D341Med (cell line): Measurements from ENCODE around the gene TPPP.

Experiments
- DNase-seq: peaks from one replicate; pipeline ENCODE4 v3.0.0; 2012; ENCODE audit warnings: low spot score

Gene TPPP

GRCh38 chr5:677131-678101 is 15.7 kb downstream of the TPPP start:
- peak; percentile 34 for DNase-seq

DNA sequence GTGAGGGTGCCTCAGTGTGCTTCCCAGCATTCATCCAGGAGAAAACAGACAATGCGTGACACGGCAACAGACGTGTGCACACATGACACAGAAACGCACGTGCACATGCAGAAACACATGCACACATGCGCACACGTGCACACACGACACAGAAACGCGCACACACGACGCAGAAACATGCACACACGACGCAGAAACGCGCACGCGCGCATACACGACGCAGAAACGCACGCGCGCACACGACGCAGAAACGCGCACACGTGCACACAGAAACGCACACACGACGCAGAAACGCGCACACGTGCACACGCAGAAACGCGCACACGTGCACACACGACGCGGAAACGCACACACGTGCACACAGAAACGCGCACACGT is 16.5 kb downstream of the TPPP start:
- no peak for DNase-seq

DNA sequence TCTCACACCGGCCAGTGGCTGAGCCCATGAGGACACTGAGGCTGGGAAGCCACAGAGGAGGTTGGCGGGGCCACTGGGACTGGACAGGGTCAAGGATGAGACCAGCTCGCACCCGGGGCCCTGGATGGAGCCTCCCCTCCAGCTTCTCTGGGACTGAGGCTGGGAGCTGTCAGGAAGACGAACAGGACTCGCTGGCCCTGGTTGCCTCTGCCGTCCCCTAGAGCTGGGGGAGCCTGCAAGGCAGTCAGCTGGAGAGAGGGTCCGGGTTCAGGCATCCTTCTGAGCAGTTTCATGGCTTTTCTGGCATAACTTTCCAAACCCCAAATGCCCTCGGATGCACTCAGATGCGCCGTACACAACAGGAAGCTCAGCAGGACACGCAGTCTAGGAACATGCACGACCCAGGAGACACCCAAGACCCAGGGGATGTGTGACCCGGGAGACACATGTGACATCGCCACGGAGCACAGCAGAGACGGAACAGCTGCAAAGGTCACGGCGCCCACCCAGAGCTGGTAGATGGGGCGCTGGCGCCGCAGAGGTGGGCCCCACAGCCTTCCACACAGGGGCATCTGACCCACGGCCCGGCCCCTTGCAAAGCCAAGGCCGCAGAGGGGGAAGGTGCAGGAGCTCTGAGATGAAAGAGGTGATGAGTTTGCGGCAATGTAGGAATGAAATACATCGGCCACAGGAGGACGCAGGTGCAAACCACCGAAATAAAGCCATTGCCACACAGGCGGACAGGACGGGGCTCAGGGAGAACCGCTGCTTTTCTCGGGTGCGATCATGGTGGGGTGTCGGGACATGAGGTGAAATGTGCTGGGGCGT is 17.1 kb downstream of the TPPP start:
- peak; percentile 28 for DNase-seq

DNA sequence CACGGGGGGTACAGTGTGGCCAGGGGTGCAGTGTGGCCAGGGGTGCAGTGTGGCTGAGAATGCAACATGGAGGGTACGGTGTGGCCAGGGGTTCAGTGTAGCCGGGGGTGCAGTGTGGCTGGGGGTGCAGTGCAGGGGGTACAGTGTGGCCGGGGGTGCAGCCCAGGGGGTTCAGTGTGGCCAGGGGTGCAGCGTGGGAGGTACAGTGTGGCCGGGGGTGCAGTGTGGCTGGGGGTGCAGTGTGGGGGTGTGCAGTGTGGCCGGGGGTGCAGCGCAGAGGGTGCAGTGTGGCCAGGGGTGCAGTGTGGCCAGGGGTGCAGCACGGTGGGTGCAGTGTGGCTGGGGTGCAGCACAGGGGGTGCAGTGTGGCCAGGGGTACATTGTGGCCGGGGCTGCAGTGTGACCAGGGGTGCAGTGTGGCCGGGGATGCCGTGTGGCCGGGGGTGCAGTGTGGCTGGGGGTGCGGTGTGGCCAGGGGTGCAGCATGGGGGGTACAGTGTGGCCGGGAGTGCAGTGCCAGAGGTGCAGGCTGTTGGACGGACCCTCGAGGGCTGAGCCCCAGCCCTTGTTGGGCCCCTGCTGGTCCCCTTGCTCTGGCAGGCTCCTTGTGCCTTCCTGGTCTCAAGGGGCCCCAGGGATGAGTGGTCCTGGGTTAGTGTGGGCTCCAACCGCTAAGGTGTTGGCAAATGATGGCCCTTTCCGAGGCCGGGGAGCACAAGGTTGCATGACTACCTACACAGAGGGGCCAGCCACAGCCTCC is 17.9 kb downstream of the TPPP start:
- DNase-seq = peak; percentile 17

DNA sequence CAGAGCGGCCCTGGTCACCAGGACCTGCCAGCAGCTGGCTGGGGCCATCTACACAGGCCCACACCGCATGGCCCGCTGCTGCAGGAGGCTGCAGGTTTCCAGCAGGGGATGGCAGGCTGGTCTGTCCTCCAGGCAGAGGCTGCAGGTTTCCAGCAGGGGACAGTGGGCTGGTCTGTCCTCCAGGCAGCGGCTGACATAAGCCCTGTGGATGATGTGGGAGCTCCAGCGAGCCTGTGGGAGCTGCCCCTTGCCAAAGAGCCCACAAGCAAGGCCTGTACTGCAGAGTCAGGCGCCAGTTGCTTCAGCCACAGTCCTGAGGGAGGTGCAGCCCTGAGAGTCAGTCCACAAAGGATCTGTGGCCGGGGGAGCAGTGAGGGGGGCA is 18.5 kb downstream of the TPPP start:
- DNase-seq = peak; percentile 32

- DNase-seq = peak; percentile 39
These were observed 19.1 kb downstream of the TPPP start for GRCh38 chr5:673831-674629.

- peak; percentile 31 for DNase-seq
These were observed 19.9 kb downstream of the TPPP start for GRCh38 chr5:673161-673830.

DNA sequence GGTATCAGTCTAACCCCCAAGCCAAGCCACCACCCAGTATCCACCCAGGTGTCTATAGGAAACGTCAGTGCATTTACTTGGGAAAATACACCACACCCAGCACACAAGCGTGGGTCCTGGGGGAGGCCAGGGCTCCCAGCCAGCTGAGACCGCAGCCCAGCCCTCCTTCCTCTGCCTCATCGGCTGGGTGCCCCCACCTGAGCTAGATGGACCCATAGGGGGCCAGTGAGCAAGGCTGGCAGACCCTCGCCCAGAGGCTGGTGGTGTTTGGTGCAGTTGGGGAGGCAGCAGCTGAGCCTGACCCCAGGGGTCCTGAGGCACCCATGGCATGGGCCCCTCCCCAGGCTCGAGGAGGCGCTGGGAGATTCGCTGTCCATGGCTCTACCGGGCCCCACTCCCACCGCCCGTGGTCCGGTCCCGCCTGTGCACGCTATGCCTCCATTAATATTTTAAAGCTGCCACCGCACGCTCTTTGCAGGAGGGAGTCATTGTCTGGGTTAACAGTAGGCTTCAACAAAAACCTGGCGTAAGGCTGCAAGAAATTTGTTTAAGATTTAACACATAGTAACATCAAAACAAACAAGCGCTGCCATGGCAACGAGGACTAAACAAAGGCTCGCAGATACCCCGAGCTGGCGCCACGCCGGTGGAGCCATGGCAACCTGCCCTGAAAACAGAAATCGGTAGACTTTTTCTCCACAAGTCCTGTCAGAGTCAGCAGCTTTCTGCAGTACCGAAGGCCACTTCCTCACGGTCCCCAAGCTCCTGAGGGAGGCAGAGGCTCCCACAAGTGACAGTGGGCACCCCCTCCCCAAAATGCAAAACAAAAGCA is 20.6 kb downstream of the TPPP start:
- peak; percentile 67 for DNase-seq

- peak; percentile 88 for DNase-seq
These were observed 21.5 kb downstream of the TPPP start for GRCh38 chr5:671459-672328.

- DNase-seq = peak; percentile 28
These were observed 22.5 kb downstream of the TPPP start for GRCh38 chr5:670396-671270.

GRCh38 chr5:669842-670395 is 23.2 kb downstream of the TPPP start:
- peak; percentile 32 for DNase-seq

- DNase-seq = peak; percentile 74
These were observed 23.9 kb downstream of the TPPP start for GRCh38 chr5:669111-669841.

DNA sequence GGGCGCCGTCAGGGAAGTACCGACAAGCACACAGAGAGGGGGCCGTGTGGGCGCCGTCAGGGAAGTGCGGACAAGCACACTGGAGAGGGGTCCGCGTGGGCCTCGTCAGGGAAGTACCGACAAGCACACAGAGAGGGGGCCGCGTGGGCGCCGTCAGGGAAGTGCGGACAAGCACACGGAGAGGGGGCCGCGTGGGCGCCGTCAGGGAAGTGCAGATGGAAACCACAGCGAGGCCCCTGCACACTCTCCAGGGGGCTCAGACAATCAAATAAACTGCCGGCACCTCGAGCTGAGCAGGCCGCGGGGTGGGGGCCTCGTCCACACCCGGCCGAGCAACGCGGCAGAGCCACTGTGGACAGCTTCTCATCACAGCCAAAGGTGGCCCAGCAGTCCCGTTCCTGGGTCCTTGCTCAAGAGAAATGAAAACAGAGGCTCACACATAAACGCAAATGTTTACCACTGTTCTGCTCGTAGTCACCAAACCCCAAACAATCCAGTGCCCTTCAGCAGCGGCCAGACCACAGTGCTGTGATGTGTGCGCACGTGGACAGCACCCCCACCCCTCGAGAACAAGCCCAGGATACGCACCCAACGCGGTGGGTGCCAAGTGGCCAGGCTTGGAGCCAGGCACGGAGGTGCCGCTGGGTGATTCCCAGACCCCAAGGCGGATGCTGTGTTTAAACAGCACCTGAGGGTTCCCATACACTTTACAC is 24.7 kb downstream of the TPPP start:
- peak; percentile 20 for DNase-seq

- DNase-seq = no peak
These were observed 26.2 kb downstream of the TPPP start for GRCh38 chr5:666816-667498.

- DNase-seq = peak; percentile 21
These were observed 27.0 kb downstream of the TPPP start for GRCh38 chr5:665956-666711.
